Measurements from ENCODE around the gene CEP170B. TPM values are rescaled to one million over a fixed set of nuclear protein-coding genes. Genes with fewer than 3 reads are reported as not detected.
"Not testable (repeated sequence)": the region's sequence is repeated elsewhere in the genome, so short reads cannot be mapped to it uniquely, and the experiment has no call there.

CEP170B gene
- total RNA-seq, 1 donor from 2014 or later: 30.3 TPM

DNA sequence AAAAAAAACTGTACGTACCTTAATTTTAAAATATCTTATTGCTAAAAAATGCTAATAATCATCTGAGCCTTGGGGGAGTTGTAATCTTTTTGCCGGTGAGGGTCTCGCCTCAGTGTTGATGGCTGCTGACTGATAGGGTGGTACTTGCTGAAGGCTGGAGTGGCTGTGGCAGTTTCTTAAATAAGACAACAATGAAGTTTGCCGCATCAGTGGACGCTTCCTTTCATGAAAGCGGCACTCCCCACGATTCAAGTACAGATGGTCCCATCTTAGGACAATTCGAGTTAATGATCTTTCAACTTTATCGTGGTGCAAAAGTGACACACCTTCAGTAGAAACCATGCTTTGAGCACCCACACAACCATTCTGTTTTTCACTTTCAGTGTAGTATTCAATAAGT lies 52.0 kb downstream of the CEP170B start:
- H3K4me1 ChIP-seq: no peaks in the 10 kb centered on the region
- no peaks in the 10 kb centered on the region for H3K27me3 ChIP-seq
- H3K9me3 ChIP-seq: no peaks in the 10 kb centered on the region
- TF ChIP-seq, protein P1, sequence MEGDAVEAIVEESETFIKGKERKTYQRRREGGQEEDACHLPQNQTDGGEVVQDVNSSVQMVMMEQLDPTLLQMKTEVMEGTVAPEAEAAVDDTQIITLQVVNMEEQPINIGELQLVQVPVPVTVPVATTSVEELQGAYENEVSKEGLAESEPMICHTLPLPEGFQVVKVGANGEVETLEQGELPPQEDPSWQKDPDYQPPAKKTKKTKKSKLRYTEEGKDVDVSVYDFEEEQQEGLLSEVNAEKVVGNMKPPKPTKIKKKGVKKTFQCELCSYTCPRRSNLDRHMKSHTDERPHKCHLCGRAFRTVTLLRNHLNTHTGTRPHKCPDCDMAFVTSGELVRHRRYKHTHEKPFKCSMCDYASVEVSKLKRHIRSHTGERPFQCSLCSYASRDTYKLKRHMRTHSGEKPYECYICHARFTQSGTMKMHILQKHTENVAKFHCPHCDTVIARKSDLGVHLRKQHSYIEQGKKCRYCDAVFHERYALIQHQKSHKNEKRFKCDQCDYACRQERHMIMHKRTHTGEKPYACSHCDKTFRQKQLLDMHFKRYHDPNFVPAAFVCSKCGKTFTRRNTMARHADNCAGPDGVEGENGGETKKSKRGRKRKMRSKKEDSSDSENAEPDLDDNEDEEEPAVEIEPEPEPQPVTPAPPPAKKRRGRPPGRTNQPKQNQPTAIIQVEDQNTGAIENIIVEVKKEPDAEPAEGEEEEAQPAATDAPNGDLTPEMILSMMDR (IDR thresholded peaks at IDR 0.05): no peak
- no peak for DNase-seq
- intact Hi-C loops (cut with DNase I): no loop called here
- H3K27ac ChIP-seq: no peak overlapping the region
- H3K4me3 ChIP-seq: no peak overlapping the region
- H3K36me3 ChIP-seq: no peaks in the 10 kb centered on the region
- ATAC-seq: no peak

DNA sequence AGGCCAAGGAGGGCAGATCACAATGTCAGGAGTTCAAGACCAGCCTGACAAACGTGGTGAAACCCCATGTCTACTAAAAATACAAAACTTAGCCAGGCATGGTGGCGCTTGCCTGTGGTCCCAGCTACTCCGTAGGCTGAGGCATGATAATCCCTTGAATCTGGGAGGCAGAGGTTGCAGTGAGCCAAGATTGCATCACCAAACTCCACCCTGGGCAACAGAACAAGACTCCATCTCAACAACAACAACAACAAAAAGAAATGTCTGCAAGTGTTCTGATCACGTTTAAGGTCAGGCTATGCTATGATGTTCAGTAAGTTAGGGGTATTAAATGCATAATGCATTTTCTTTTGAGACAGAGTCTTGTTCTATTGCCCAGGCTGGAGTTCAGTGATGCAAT lies 52.9 kb downstream of the CEP170B start:
- no peak overlapping the region for H3K27ac ChIP-seq
- no peak for ATAC-seq
- no peak for DNase-seq
- no peaks in the 10 kb centered on the region for H3K36me3 ChIP-seq
- TF ChIP-seq, protein P1 (IDR thresholded peaks at IDR 0.05): no peak
- intact Hi-C loops (cut with DNase I): no loop called here
- no peak overlapping the region for H3K4me3 ChIP-seq
- H3K9me3 ChIP-seq: no peaks in the 10 kb centered on the region
- no peaks in the 10 kb centered on the region for H3K27me3 ChIP-seq
- H3K4me1 ChIP-seq: no peaks in the 10 kb centered on the region

DNA sequence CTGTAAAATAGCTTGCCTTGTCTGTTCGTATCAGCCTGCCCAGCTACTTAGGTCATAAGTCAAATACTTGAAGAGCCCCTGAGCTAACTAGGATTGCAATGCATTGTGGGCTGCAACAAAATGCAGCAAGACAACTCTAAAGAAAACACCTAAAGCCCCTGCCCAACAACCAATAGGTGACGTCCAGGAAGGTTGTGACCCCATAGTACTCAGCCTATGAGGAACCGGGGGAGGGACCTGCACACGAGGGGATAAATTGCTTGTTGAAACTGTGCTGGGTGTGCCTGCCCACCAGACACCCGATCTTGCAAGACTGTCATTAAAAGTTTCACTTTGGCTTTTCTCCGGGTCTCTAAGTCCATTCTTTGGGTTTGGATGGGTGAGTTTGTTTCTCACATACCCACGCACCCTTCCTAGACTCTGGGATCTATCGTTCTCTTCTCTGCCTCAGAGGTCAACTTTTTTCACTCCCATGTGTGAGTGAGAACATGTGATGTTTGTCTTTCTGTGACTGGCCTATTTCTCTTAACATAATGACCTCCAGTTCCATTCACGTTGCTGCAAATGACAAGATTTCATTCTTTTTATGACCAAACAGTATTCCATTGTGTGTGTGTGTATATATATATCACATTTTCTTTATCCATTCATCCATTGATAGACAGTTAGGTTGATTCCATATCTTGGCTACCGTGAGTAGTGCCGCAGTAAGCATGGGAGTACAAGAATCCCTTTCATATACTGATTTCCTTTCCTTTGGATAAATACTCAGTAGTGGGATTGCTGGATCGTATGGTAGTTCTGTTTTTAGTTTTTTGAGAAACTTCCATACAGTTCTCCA lies 54.3 kb downstream of the CEP170B start:
- H3K27ac ChIP-seq; DNase-seq; H3K36me3 ChIP-seq; H3K4me1 ChIP-seq; ATAC-seq; H3K27me3 ChIP-seq; H3K4me3 ChIP-seq; intact Hi-C loops (cut with DNase I); H3K9me3 ChIP-seq: not testable (repeated sequence)

DNA sequence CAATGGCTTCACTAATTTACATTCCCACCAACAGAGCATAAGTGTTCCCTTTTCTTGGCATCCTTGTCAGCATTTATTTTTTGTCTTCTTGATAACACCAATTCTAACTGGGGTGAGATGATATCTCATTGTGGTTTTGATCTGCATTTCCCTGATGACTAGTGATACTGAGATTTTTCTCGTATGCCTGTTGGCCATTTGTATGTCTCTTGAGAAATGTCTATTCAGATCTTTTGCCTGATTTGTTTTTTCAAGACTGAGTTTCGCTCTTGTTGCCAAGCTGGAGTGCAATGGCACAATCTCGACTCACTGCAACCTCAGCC lies 54.9 kb downstream of the CEP170B start:
- Histone ChIP-seq H3K36me3 (no peaks in the 10 kb centered on the region), H3K27me3 (no peaks in the 10 kb centered on the region), H3K4me1 (no peaks in the 10 kb centered on the region), H3K9me3 (no peaks in the 10 kb centered on the region), H3K4me3 (no peak overlapping the region), H3K27ac (no peak overlapping the region)
- no peak for ATAC-seq
- TF ChIP-seq, protein P1 (IDR thresholded peaks at IDR 0.05): no peak
- DNase-seq: no peak
- intact Hi-C loops (cut with DNase I): no loop called here

DNA sequence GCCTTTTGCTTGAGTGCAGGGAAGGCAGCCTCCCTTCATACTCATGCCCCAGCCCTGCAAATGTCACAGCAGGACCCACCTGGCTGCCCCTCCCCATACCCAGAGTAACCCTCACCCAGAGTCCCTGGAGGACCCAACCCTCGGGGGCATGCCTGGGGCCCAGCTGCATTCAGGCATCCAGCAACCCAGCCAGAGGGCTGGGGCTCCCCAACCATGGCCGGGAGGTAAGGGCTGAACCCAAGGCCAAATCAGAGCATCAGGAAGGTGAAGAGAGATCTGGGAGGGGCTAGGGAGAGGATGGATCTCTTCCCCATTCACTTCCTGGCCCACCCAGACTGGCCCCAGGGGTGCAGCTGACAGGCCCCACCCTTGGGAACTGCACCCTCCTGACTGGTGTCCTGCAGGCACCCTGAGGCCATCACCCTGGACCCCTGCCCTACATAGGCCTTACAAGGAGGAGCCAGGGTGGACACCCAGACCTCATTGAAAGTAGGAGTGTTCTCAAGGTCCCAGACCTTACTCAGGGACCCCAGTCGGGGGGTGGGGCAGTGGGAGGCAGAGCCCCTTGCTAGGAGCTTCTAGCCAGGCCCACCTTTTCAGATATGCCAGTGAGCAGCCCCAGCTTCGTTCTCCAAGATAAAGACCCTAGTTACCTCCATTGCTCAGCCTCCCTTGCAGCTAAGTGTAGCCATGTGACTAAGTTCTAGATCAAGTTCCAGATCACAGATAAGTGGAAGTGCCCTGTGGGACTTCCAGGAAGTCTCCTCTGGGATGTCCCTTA lies 58.8 kb downstream of the CEP170B start:
- H3K9me3 ChIP-seq: no peaks in the 10 kb centered on the region
- TF ChIP-seq, protein P1 (IDR thresholded peaks at IDR 0.05): no peak
- no peak for DNase-seq
- H3K4me1 ChIP-seq: no peaks in the 10 kb centered on the region
- intact Hi-C loops (cut with DNase I): no loop called here
- H3K4me3 ChIP-seq: no peak overlapping the region
- no peaks in the 10 kb centered on the region for H3K27me3 ChIP-seq
- no peaks in the 10 kb centered on the region for H3K36me3 ChIP-seq
- no peak for ATAC-seq
- no peak overlapping the region for H3K27ac ChIP-seq

All from upper lobe of right lung (tissue), 1 donor.